ENCODE results near the gene ATP2A3.

DNA sequence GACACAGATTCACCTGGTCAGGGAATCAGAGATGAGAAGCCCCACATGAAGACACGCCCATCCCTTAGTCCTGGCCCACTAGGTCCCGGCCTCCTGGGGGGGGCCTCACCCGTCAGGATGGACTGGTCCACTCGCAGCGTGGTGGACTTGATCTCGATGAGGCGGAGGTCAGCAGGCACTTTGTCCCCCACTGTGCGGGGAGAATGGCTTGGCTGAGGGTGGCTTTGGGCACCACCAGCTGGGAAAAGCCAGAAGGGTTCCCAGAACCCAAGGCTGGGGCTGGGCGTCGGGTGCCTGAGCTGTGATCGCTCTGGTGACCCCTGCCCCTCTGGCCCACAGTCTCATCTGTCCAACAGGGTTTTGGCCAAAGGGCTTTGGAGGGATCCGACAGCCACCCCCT lies 13.7 kb downstream of the ATP2A3 start:
- TF ChIP-seq, protein P1, sequence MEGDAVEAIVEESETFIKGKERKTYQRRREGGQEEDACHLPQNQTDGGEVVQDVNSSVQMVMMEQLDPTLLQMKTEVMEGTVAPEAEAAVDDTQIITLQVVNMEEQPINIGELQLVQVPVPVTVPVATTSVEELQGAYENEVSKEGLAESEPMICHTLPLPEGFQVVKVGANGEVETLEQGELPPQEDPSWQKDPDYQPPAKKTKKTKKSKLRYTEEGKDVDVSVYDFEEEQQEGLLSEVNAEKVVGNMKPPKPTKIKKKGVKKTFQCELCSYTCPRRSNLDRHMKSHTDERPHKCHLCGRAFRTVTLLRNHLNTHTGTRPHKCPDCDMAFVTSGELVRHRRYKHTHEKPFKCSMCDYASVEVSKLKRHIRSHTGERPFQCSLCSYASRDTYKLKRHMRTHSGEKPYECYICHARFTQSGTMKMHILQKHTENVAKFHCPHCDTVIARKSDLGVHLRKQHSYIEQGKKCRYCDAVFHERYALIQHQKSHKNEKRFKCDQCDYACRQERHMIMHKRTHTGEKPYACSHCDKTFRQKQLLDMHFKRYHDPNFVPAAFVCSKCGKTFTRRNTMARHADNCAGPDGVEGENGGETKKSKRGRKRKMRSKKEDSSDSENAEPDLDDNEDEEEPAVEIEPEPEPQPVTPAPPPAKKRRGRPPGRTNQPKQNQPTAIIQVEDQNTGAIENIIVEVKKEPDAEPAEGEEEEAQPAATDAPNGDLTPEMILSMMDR (IDR thresholded peaks at IDR 0.05; ENCODE audit: poor library complexity): no peak
- TF ChIP-seq EZH2 (IDR thresholded peaks at IDR 0.05; ENCODE audit: borderline replicate concordance): no peak
- TF ChIP-seq EZH2phosphoT487 (IDR thresholded peaks at IDR 0.05; ENCODE audit: low read depth, severe bottlenecking, unreplicated experiment): no peak

Data from hepatocyte (in vitro differentiated cells).